Transverse colon (tissue), 4 donors: ENCODE measurements around the gene NFYA. TPM values are rescaled to one million over a fixed set of nuclear protein-coding genes. Genes with fewer than 3 reads are reported as not detected.

Source experiments
- DNase-seq: peaks from one replicate; pipeline ENCODE4 v3.0.0-alpha.2; 2019
- H3K27ac ChIP-seq, 4 donors: fragments of 200-600 bp; sonication (generic); 2 replicates each; pipeline ENCODE4 v1.5.1; 2016 to 2018; ENCODE audit warnings: inconsistent platforms in 4 of 4
- H3K27me3 ChIP-seq: fragments of 200-600 bp; sonication (generic); 2 replicates; pipeline ENCODE4 v1.5.1; 2017; ENCODE audit warnings: inconsistent platforms
- H3K36me3 ChIP-seq, 4 donors: fragments of 200-600 bp; sonication (generic); 2 replicates each; pipeline ENCODE4 v1.5.1; 2017 to 2019; ENCODE audit warnings: inconsistent platforms in 4 of 4
- H3K4me1 ChIP-seq, 4 donors: fragments of 200-600 bp; sonication (generic); 2 replicates each; pipeline ENCODE4 v1.5.1; 2017 to 2020; ENCODE audit warnings: inconsistent platforms in 4 of 4
- H3K4me3 ChIP-seq, 4 donors: fragments of 200-600 bp; sonication (generic); 1 replicate in 1 of 4; 2 replicates in 3 of 4; pipeline versions ENCODE4 v1.5.1 to v1.6.1; 2017 to 2019; ENCODE audit warnings: inconsistent platforms in 4 of 4
- H3K9me3 ChIP-seq, 2 donors: fragments of 200-600 bp; sonication (generic); 2 replicates each; pipeline ENCODE4 v1.5.1; 2017 to 2019; ENCODE audit warnings: inconsistent platforms in 2 of 2
- EP300 ChIP-seq: sonication (generic); formaldehyde crosslinking; IDR thresholded peaks from one replicate; pipeline ENCODE4 v1.6.1; 2017; ENCODE audit warnings: antibody characterized with exemption, low read depth
- POLR2A ChIP-seq: fragments of 450-650 bp; IDR thresholded peaks from one replicate; pipeline ENCODE4 v1.6.1; 2016; ENCODE audit warnings: antibody characterized with exemption, mild to moderate bottlenecking, moderate library complexity
- POLR2AphosphoS5 ChIP-seq, 3 donors: sonication (generic); formaldehyde crosslinking; IDR thresholded peaks; one replicate each; pipeline ENCODE4 v1.6.1; 2016; ENCODE audit warnings: antibody characterized with exemption in 3 of 3
- WGBS, 2 donors: methylation state at CpG; one replicate each; pipeline ENCODE4 v1.1.5; 2018; ENCODE audit warnings: low coverage in 1 of 2; 5-methylcytosine and 5-hydroxymethylcytosine counted together
- in situ Hi-C, 4 donors: fragments of 200-750 bp; cut with MboI; loops; one replicate each; pipeline versions ENCODE4 v1.15.0 to v1.15.1; 2017; ENCODE audit warnings: low sequenced_read_pairs in 3 of 4, low pct_ligation_motif_present in 1 of 4, low pct_unique_long_range_greater_than_20kb in 1 of 4
- intact Hi-C: fragments of 100-400 bp; cut with DNase I; formaldehyde crosslinking; loops from one replicate; pipeline ENCODE4 v1.15.1; 2023; ENCODE audit warnings: low total_unique reads
- total RNA-seq, 4 donors: library from RNA; depleted of rRNA; stranded (reverse); fragments of >200 nt; gene quantifications; one replicate each; pipeline ENCODE4 v1.1.0, GENCODE V29; 2016
- TF ChIP-seq, protein P1 (sequence below), 5 experiments: fragments of 200-600 bp in 3 of 5; fragments of 450-650 bp in 2 of 5; sonication (generic) in 3 of 5; IDR thresholded peaks; 1 replicate in 2 of 5; 2 replicates in 3 of 5; pipeline ENCODE4 v1.5.1; 2016 to 2017; ENCODE audit warnings: antibody characterized with exemption in 5 of 5, inconsistent platforms in 3 of 5, mild to moderate bottlenecking in 2 of 5, moderate library complexity in 1 of 5

NFYA gene
- total RNA-seq, 4 donors from 2014 or later, result 11.1 to 64.3 (median 20.9) TPM

DNA sequence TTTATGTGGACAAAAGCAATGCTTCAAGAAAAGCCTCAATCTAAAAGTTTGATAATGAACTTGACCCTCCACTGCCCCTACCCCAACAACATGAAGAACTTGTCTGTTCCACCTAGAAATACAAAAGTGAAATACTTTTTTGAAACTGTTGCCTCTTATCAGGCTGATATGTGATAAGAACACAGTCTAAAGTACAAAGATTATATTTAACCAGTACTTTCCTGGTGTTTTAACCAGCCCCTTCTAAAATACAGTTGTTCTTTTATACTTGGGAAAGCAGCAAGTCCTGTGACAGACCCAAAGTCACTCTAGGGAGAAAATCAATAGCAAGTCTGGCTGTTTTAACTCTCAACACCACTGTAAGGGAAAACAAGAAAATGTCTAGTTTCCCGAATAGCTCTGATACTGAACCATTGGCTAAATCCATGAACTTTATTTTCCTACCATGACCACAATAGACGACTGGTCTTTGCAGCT, 7.2 kb upstream of the NFYA start:
- Histone ChIP-seq H3K4me1 (peaks cover 5 to 45% (median 26%) of the 10 kb centered on the region in 4 donors), H3K36me3 (peaks cover 0 to 13% (median 3%) of the 10 kb centered on the region in 4 donors), H3K4me3 (no peak overlapping the region), H3K27ac (peak overlapping the region; percentile 66 to 76 (median 68)), H3K27me3 (no peaks in the 10 kb centered on the region), H3K9me3 (no peaks in the 10 kb centered on the region)
- TF ChIP-seq, protein P1, sequence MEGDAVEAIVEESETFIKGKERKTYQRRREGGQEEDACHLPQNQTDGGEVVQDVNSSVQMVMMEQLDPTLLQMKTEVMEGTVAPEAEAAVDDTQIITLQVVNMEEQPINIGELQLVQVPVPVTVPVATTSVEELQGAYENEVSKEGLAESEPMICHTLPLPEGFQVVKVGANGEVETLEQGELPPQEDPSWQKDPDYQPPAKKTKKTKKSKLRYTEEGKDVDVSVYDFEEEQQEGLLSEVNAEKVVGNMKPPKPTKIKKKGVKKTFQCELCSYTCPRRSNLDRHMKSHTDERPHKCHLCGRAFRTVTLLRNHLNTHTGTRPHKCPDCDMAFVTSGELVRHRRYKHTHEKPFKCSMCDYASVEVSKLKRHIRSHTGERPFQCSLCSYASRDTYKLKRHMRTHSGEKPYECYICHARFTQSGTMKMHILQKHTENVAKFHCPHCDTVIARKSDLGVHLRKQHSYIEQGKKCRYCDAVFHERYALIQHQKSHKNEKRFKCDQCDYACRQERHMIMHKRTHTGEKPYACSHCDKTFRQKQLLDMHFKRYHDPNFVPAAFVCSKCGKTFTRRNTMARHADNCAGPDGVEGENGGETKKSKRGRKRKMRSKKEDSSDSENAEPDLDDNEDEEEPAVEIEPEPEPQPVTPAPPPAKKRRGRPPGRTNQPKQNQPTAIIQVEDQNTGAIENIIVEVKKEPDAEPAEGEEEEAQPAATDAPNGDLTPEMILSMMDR (IDR thresholded peaks at IDR 0.05), result no peak
- no peak for TF ChIP-seq POLR2A
- TF ChIP-seq EP300, result no peak
- TF ChIP-seq POLR2AphosphoS5 (IDR thresholded peaks at IDR 0.05), result no peak
- in situ Hi-C loops, result no loop called here
- no peak for DNase-seq
- whole genome bisulfite sequencing, 2 donors, result 55 to 73% methylated on average over 2 of the region's 2 CpGs
- intact Hi-C loops, result loop anchor here (5.0 kb wide), 1 partner anchor 58 kb away; no protein-coding TSS in a partner anchor

- no peaks in the 10 kb centered on the region for H3K9me3 ChIP-seq
- no peak for TF ChIP-seq POLR2A
- TF ChIP-seq, protein P1 (IDR thresholded peaks at IDR 0.05), result peak; percentile 83 to 89 (median 87)
- peak overlapping the region in 2 of 4 donors; percentile 66 to 70 for H3K27ac ChIP-seq
- 0 to 28% methylated on average over 1 to 3 of the region's 3 CpGs for WGBS, 2 donors
- H3K27me3 ChIP-seq, result no peaks in the 10 kb centered on the region
- in situ Hi-C loops (no loop called here), intact Hi-C loops (loop anchor here (5.0 kb wide), 1 partner anchor 60 kb away; no protein-coding TSS in a partner anchor)
- no peak overlapping the region for H3K4me3 ChIP-seq
- DNase-seq, result peak; percentile 83
- H3K36me3 ChIP-seq, result peaks cover 0 to 13% (median 3%) of the 10 kb centered on the region in 4 donors
- H3K4me1 ChIP-seq, result peaks cover 9 to 54% (median 33%) of the 10 kb centered on the region in 4 donors
Observed at GRCh38 chr6:41066867-41067304, 5.9 kb upstream of the NFYA start.

DNA sequence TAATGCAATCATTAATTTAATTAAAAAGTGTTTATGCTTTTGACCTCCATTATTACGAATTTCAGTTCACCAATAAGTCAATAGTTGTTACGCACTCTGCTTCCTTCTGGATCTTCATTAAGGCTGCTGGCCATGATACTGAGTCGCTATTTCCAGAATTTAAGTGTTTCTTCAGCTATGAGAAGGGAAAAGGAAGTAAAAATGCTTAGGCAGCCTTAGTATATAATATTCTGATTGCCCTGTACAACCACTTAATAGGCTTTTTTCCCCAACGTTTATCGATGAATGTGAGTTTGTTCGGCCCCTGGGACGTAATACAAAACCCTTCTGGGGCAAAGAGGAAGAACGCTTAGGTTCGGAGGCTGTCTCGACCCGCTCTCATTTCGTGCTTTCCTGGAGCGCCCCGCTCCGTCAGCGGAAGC, 1.3 kb upstream of the NFYA start:
- 1 to 2% methylated on average over 14 to 16 of the region's 16 CpGs for WGBS, 2 donors
- H3K27ac ChIP-seq, result peak overlapping the region; percentile 98 to 100 (median 99)
- peak; percentile 86 for DNase-seq
- H3K4me1 ChIP-seq, result peaks cover 18 to 46% (median 31%) of the 10 kb centered on the region in 4 donors
- H3K9me3 ChIP-seq, result no peaks in the 10 kb centered on the region
- intact Hi-C loops (no loop called here), in situ Hi-C loops (no loop called here)
- H3K36me3 ChIP-seq, result peaks cover 0 to 9% (median 3%) of the 10 kb centered on the region in 4 donors
- H3K27me3 ChIP-seq, result no peaks in the 10 kb centered on the region
- H3K4me3 ChIP-seq, result peak overlapping the region; percentile 59 to 95 (median 85)
- TF ChIP-seq POLR2AphosphoS5 (IDR thresholded peaks at IDR 0.05) (peak in 2 of 3 donors; percentile 90 to 92), POLR2A (no peak)

GRCh38 chr6:41071923-41072835, 595 bp upstream of the NFYA start, which contains the start of gene OARD1:
TSS of gene OARD1 (minus strand) at chr6:41072356. CDS start at chr6:41071634, 722 bp downstream.
- Histone ChIP-seq H3K4me1 (peaks cover 18 to 46% (median 30%) of the 10 kb centered on the region in 4 donors), H3K27me3 (no peaks in the 10 kb centered on the region), H3K4me3 (peak within 1 kb of the TSS; percentile 75 to 95 (median 85)), H3K36me3 (peaks cover 0 to 9% (median 3%) of the 10 kb centered on the region in 4 donors), H3K27ac (peak within 1 kb of the TSS; percentile 98 to 100 (median 99)), H3K9me3 (no peaks in the 10 kb centered on the region)
- in situ Hi-C loops (no loop called here), intact Hi-C loops (no loop called here)
- WGBS, 2 donors, result 0% methylated on average over 1 to 56 of the region's 63 CpGs
- DNase-seq, result peak; percentile 99
- TF ChIP-seq POLR2A (peak; percentile 92), POLR2AphosphoS5 (IDR thresholded peaks at IDR 0.05) (peak; percentile 56 to 79 (median 69)), EP300 (peak; percentile 26)
- TF ChIP-seq, protein P1 (IDR thresholded peaks at IDR 0.05), result peak in 1 of 5 experiments; percentile 18
